Neural cell (in vitro differentiated cells): ENCODE results near the gene CTNNA1. TPM values are rescaled to one million over a fixed set of nuclear protein-coding genes. Genes with fewer than 3 reads are reported as not detected.

Experiments
- H2AFZ ChIP-seq: fragments of 200-600, 300-800 bp; sonication (generic), shearing (Covaris generic); 2 replicates; pipeline ENCODE4 v1.6.0; 2014; ENCODE audit warnings: low read depth, mild to moderate bottlenecking, antibody characterized with exemption, low read length, moderate library complexity
- H3F3A ChIP-seq: fragments of 200-600 bp; shearing (Covaris generic); 2 replicates; pipeline ENCODE4 v1.6.1; 2016; ENCODE audit warnings: mild to moderate bottlenecking, moderate library complexity, mixed read lengths, antibody characterized with exemption, low read length; ENCODE audit not compliant: insufficient read depth, poor library complexity, severe bottlenecking
- H3K27ac ChIP-seq: fragments of 200-600, 300-800 bp; sonication (generic), shearing (Covaris generic); 2 replicates; pipeline ENCODE4 v1.5.1; 2014; ENCODE audit warnings: mild to moderate bottlenecking, low read length, moderate library complexity
- H3K27me3 ChIP-seq: fragments of 300-800, 200-600 bp; sonication (generic), shearing (Covaris generic); 2 replicates; pipeline ENCODE4 v1.6.0; 2014; ENCODE audit warnings: mild to moderate bottlenecking, low read depth, low read length, moderate library complexity; ENCODE audit not compliant: insufficient read depth
- H3K36me3 ChIP-seq: fragments of 300-800, 200-600 bp; sonication (generic), shearing (Covaris generic); 2 replicates; pipeline ENCODE4 v1.5.1; 2014; ENCODE audit warnings: mild to moderate bottlenecking, antibody characterized with exemption, low read length, moderate library complexity; ENCODE audit not compliant: insufficient read depth
- H3K4me2 ChIP-seq: fragments of 300-800, 200-600 bp; sonication (generic), shearing (Covaris generic); 2 replicates; pipeline ENCODE4 v1.6.0; 2014; ENCODE audit warnings: mild to moderate bottlenecking, low read length
- H3K4me3 ChIP-seq: fragments of 300-800, 200-600 bp; sonication (generic), shearing (Covaris generic); 2 replicates; pipeline ENCODE4 v1.5.1; 2014; ENCODE audit warnings: mild to moderate bottlenecking, low read length, moderate library complexity
- H3K79me2 ChIP-seq: fragments of 200-600 bp; shearing (Covaris generic); replicated peaks from 2 replicates; pipeline ENCODE4 v1.6.0; 2014; ENCODE audit warnings: mild to moderate bottlenecking, low read length, moderate library complexity; ENCODE audit not compliant: insufficient read depth
- H3K9ac ChIP-seq: fragments of 300-800, 200-600 bp; sonication (generic), shearing (Covaris generic); 2 replicates; pipeline ENCODE4 v1.6.1; 2016; ENCODE audit warnings: mild to moderate bottlenecking, low read length, mixed read lengths
- H3K9me2 ChIP-seq: fragments of 200-600 bp; shearing (Covaris generic); 2 replicates; pipeline ENCODE4 v1.6.1; 2016; ENCODE audit warnings: mild to moderate bottlenecking, low read length, mixed read lengths; ENCODE audit not compliant: insufficient read depth
- H3K9me3 ChIP-seq: fragments of 200-600, 300-800 bp; sonication (generic), shearing (Covaris generic); 2 replicates; pipeline ENCODE4 v1.6.1; 2016; ENCODE audit warnings: mild to moderate bottlenecking, mixed run types, low read length, moderate library complexity, mixed read lengths
- H4K20me1 ChIP-seq: fragments of 200-600 bp; shearing (Covaris generic); 2 replicates; pipeline ENCODE4 v1.6.1; 2016; ENCODE audit warnings: mild to moderate bottlenecking, mixed run types; ENCODE audit not compliant: insufficient read depth
- EP300 ChIP-seq: fragments of 450-650 bp; conservative IDR thresholded peaks from 2 replicates; pipeline ENCODE4 v1.6.1; 2014; ENCODE audit warnings: antibody characterized with exemption, mild to moderate bottlenecking, moderate library complexity; ENCODE audit not compliant: poor library complexity, severe bottlenecking
- EZH2 ChIP-seq: fragments of 200-600, 300-800 bp; shearing (Covaris generic), sonication (generic); IDR thresholded peaks from 2 replicates; pipeline ENCODE4 v1.6.1; 2014; ENCODE audit warnings: antibody characterized with exemption, low read length, borderline replicate concordance, mild to moderate bottlenecking; ENCODE audit not compliant: insufficient read depth, poor library complexity, severe bottlenecking
- MXI1 ChIP-seq: fragments of 450-650 bp; conservative IDR thresholded peaks from 2 replicates; pipeline ENCODE4 v1.6.1; 2014; ENCODE audit warnings: antibody characterized with exemption, mild to moderate bottlenecking; ENCODE audit not compliant: poor library complexity, severe bottlenecking
- POLR2AphosphoS5 ChIP-seq: IDR thresholded peaks from 2 replicates; pipeline ENCODE4 v1.6.1; 2012
- RAD21 ChIP-seq: fragments of 450-650 bp; conservative IDR thresholded peaks from 2 replicates; pipeline ENCODE4 v1.6.1; 2014; ENCODE audit warnings: antibody characterized with exemption, mild to moderate bottlenecking, moderate library complexity
- REST ChIP-seq: IDR thresholded peaks from 2 replicates; pipeline ENCODE4 v1.6.1; 2012; ENCODE audit warnings: borderline replicate concordance
- SMC3 ChIP-seq: fragments of 450-650 bp; conservative IDR thresholded peaks from 2 replicates; pipeline ENCODE4 v1.6.1; 2014; ENCODE audit warnings: antibody characterized with exemption, mild to moderate bottlenecking, moderate library complexity; ENCODE audit not compliant: poor library complexity
- TAF1 ChIP-seq: IDR thresholded peaks from 2 replicates; pipeline ENCODE4 v1.6.1; 2012; ENCODE audit warnings: low read depth
- polyA plus RNA-seq: library from polyadenylated mRNA; depleted of rRNA; stranded (reverse); fragments of >200 nt; gene quantifications from 2 replicates; pipeline ENCODE4 v1.2.3, GENCODE V29; 2014
- TF ChIP-seq, protein P1 (sequence below): fragments of 450-650 bp; IDR thresholded peaks from 2 replicates; pipeline ENCODE4 v1.5.1; 2014; ENCODE audit warnings: antibody characterized with exemption, mild to moderate bottlenecking, moderate library complexity; ENCODE audit not compliant: poor library complexity, severe bottlenecking

CTNNA1 gene
- polyA plus RNA-seq, 1 donor from 2014 or later: 87.9 TPM

DNA sequence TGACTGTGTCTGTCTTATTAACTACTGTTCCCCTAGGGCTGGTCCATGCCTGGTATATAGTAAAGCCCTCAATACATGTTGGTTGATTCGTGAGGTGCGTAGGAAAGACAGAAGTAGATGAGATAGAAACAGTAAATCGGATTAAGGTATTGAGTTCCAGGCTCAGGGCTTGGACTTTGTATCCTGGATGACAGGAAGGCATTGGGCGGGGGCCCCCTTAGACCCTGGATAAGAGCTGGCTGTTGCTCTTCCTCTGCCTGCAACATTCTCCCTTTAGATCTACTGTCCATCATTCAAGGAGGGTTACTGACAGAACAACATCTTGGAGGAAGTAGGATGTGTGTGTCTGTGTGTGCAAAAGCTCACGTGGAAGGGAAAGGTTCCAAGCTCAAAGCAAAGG lies 31.2 kb upstream of the CTNNA1 start:
- H3K9me2 ChIP-seq: no peaks in the 10 kb centered on the region
- H2AFZ ChIP-seq: no peak overlapping the region
- TF ChIP-seq TAF1: no peak
- no peak overlapping the region for H3K4me2 ChIP-seq
- H3K9ac ChIP-seq: no peak overlapping the region
- no peaks in the 10 kb centered on the region for H3K9me3 ChIP-seq
- no peaks in the 10 kb centered on the region for H3K79me2 ChIP-seq
- H3K4me3 ChIP-seq: no peak overlapping the region
- H3K36me3 ChIP-seq: no peaks in the 10 kb centered on the region
- no peaks in the 10 kb centered on the region for H4K20me1 ChIP-seq
- H3K27ac ChIP-seq: no peak overlapping the region
- H3F3A ChIP-seq: no peaks in the 10 kb centered on the region
- H3K27me3 ChIP-seq: no peaks in the 10 kb centered on the region

GRCh38 chr5:138722544-138723177 lies 30.6 kb upstream of the CTNNA1 start:
- no peaks in the 10 kb centered on the region for H4K20me1 ChIP-seq
- no peak overlapping the region for H2AFZ ChIP-seq
- H3K79me2 ChIP-seq: no peaks in the 10 kb centered on the region
- H3K4me3 ChIP-seq: no peak overlapping the region
- no peak overlapping the region for H3K4me2 ChIP-seq
- no peaks in the 10 kb centered on the region for H3K9me3 ChIP-seq
- no peaks in the 10 kb centered on the region for H3K27me3 ChIP-seq
- H3K36me3 ChIP-seq: no peaks in the 10 kb centered on the region
- no peak for TF ChIP-seq EZH2
- no peak for TF ChIP-seq MXI1
- no peak for TF ChIP-seq REST
- TF ChIP-seq POLR2AphosphoS5: no peak
- TF ChIP-seq TAF1: no peak
- TF ChIP-seq SMC3: no peak
- TF ChIP-seq, protein P1, sequence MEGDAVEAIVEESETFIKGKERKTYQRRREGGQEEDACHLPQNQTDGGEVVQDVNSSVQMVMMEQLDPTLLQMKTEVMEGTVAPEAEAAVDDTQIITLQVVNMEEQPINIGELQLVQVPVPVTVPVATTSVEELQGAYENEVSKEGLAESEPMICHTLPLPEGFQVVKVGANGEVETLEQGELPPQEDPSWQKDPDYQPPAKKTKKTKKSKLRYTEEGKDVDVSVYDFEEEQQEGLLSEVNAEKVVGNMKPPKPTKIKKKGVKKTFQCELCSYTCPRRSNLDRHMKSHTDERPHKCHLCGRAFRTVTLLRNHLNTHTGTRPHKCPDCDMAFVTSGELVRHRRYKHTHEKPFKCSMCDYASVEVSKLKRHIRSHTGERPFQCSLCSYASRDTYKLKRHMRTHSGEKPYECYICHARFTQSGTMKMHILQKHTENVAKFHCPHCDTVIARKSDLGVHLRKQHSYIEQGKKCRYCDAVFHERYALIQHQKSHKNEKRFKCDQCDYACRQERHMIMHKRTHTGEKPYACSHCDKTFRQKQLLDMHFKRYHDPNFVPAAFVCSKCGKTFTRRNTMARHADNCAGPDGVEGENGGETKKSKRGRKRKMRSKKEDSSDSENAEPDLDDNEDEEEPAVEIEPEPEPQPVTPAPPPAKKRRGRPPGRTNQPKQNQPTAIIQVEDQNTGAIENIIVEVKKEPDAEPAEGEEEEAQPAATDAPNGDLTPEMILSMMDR: no peak
- no peak for TF ChIP-seq RAD21
- TF ChIP-seq EP300: no peak
- H3K27ac ChIP-seq: no peak overlapping the region
- no peak overlapping the region for H3K9ac ChIP-seq
- no peaks in the 10 kb centered on the region for H3K9me2 ChIP-seq
- no peaks in the 10 kb centered on the region for H3F3A ChIP-seq
